HG03025 (cell line): ENCODE results near the gene MUC20.
"Not testable (repeated sequence)": the region's sequence is repeated elsewhere in the genome, so short reads cannot be mapped to it uniquely, and the experiment has no call there.

Experiments used
- ATAC-seq: cut with Tn5 transposase; IDR thresholded peaks from one replicate; pipeline ENCODE4 v1.9.1; 2021; ENCODE audit warnings: mild to moderate bottlenecking, moderate library complexity; ENCODE audit not compliant: unreplicated experiment, low FRiP score

MUC20 gene

GRCh38 chr3:195727606-195728195, 6.9 kb downstream of the MUC20 start:
- ATAC-seq, result no peak

- ATAC-seq, result not testable (repeated sequence)
These were observed 8.0 kb downstream of the MUC20 start for GRCh38 chr3:195728789-195729188.

GRCh38 chr3:195729476-195730251, 8.9 kb downstream of the MUC20 start:
- ATAC-seq, result no peak

GRCh38 chr3:195731356-195731905, 10.7 kb downstream of the MUC20 start:
- no peak for ATAC-seq

GRCh38 chr3:195732940-195733339, 12.2 kb downstream of the MUC20 start:
- ATAC-seq, result no peak

- ATAC-seq, result no peak
These were observed 14.4 kb downstream of the MUC20 start for GRCh38 chr3:195735036-195735695.

GRCh38 chr3:195736866-195737490, 16.2 kb downstream of the MUC20 start:
- ATAC-seq, result no peak

GRCh38 chr3:195737782-195738181, 17.0 kb downstream of the MUC20 start:
- ATAC-seq, result not testable (repeated sequence)

- ATAC-seq, result no peak
These were observed 17.7 kb downstream of the MUC20 start for GRCh38 chr3:195738274-195739044.

GRCh38 chr3:195739561-195740111, 18.9 kb downstream of the MUC20 start:
- no peak for ATAC-seq

- ATAC-seq, result no peak
These were observed 23.7 kb downstream of the MUC20 start for GRCh38 chr3:195744437-195744836.

- no peak for ATAC-seq
These were observed 25.6 kb downstream of the MUC20 start for GRCh38 chr3:195746346-195746745.

- no peak for ATAC-seq
These were observed 26.0 kb downstream of the MUC20 start for GRCh38 chr3:195746751-195747150.

GRCh38 chr3:195748661-195749060, 27.9 kb downstream of the MUC20 start:
- ATAC-seq, result no peak

GRCh38 chr3:195749101-195749500, 28.3 kb downstream of the MUC20 start:
- ATAC-seq, result not testable (repeated sequence)

- ATAC-seq, result no peak
These were observed 30.2 kb downstream of the MUC20 start for GRCh38 chr3:195750797-195751520.

- ATAC-seq, result no peak
These were observed 30.8 kb downstream of the MUC20 start for GRCh38 chr3:195751560-195751959.

- no peak for ATAC-seq
These were observed 31.3 kb downstream of the MUC20 start for GRCh38 chr3:195752066-195752465.
